GM23338 (cell line): ENCODE results near the gene RLF. TPM values are rescaled to one million over a fixed set of nuclear protein-coding genes. Genes with fewer than 3 reads are reported as not detected.

Experiments
- ATAC-seq: fragments of 200-7000 bp; cut with Tn5 transposase; 3 replicates; pipeline ENCODE4 v1.9.1; 2020
- DNase-seq: peaks from one replicate; pipeline ENCODE4 v3.0.0-alpha.2; 2015; ENCODE audit warnings: low spot score
- H2AFZ ChIP-seq: fragments of 200-600 bp; sonication (generic); 2 replicates; pipeline ENCODE4 v1.8.0; 2016; ENCODE audit warnings: antibody characterized with exemption, mild to moderate bottlenecking, moderate library complexity
- H3F3A ChIP-seq: fragments of 200-600 bp; sonication (generic); replicated peaks from 2 replicates; pipeline ENCODE4 v1.8.0; 2017; ENCODE audit warnings: antibody characterized with exemption, mixed run types, low read depth
- H3K27ac ChIP-seq: fragments of 200-600 bp; sonication (generic); 2 replicates; pipeline ENCODE4 v1.6.1; 2016; ENCODE audit warnings: low read depth
- H3K27me3 ChIP-seq: fragments of 200-600 bp; sonication (generic); 2 replicates; pipeline ENCODE4 v1.8.0; 2016; ENCODE audit warnings: mild to moderate bottlenecking, mixed run types, moderate library complexity; ENCODE audit not compliant: insufficient read depth
- H3K36me3 ChIP-seq: fragments of 200-600 bp; sonication (generic); 2 replicates; pipeline ENCODE4 v1.8.0; 2016; ENCODE audit warnings: mild to moderate bottlenecking; ENCODE audit not compliant: insufficient read depth
- H3K4me1 ChIP-seq: fragments of 200-600 bp; sonication (generic); 2 replicates; pipeline ENCODE4 v1.8.0; 2016; ENCODE audit warnings: mild to moderate bottlenecking, moderate library complexity; ENCODE audit not compliant: insufficient read depth
- H3K4me2 ChIP-seq: fragments of 200-600 bp; sonication (generic); 2 replicates; pipeline ENCODE4 v1.7.1; 2017; ENCODE audit warnings: mixed run types
- H3K4me3 ChIP-seq: fragments of 200-600 bp; sonication (generic); 2 replicates; pipeline ENCODE4 v1.6.1; 2016; ENCODE audit warnings: mixed run types
- H3K79me2 ChIP-seq: fragments of 200-600 bp; sonication (generic); replicated peaks from 2 replicates; pipeline ENCODE4 v1.8.0; 2017; ENCODE audit warnings: mild to moderate bottlenecking; ENCODE audit not compliant: insufficient read depth
- H3K9me2 ChIP-seq: fragments of 200-600 bp; sonication (generic); 2 replicates; pipeline ENCODE4 v1.8.0; 2017; ENCODE audit not compliant: insufficient read depth
- H4K20me1 ChIP-seq: fragments of 200-600 bp; sonication (generic); replicated peaks from 2 replicates; pipeline ENCODE4 v1.8.0; 2017; ENCODE audit warnings: mild to moderate bottlenecking; ENCODE audit not compliant: insufficient read depth
- H3K27ac Mint-ChIP-seq: 2 replicates; pipeline ENCODE4 v1.8.0; 2020; ENCODE audit warnings: inconsistent platforms, mild to moderate bottlenecking, moderate library complexity, mixed read lengths
- H3K27me3 Mint-ChIP-seq: 3 replicates; pipeline ENCODE4 v1.8.0; 2022; ENCODE audit warnings: low read depth, mild to moderate bottlenecking, moderate library complexity, mixed read lengths, inconsistent platforms; ENCODE audit not compliant: insufficient read depth, poor library complexity
- H3K36me3 Mint-ChIP-seq: 3 replicates; pipeline ENCODE4 v1.8.0; 2021; ENCODE audit warnings: low read depth, mild to moderate bottlenecking, inconsistent platforms, moderate library complexity, mixed read lengths
- H3K4me1 Mint-ChIP-seq: 3 replicates; pipeline ENCODE4 v1.8.0; 2020; ENCODE audit warnings: mild to moderate bottlenecking, inconsistent platforms, mixed read lengths
- H3K4me3 Mint-ChIP-seq: 3 replicates; pipeline ENCODE4 v1.8.0; 2021; ENCODE audit warnings: moderate library complexity, mild to moderate bottlenecking, inconsistent platforms, mixed read lengths
- H3K9me3 Mint-ChIP-seq: 3 replicates; pipeline ENCODE4 v1.8.0; 2020; ENCODE audit warnings: moderate library complexity, mild to moderate bottlenecking, inconsistent platforms, mixed read lengths
- CREB1 ChIP-seq: fragments of 250-450 bp; sonication (Bioruptor Pico); IDR thresholded peaks from 2 replicates; pipeline ENCODE4 v1.5.0; 2020; ENCODE audit warnings: low read depth, mild to moderate bottlenecking, moderate library complexity
- EZH2 ChIP-seq: fragments of 200-600 bp; sonication (generic); IDR thresholded peaks from one replicate; pipeline ENCODE4 v1.8.0; 2017; ENCODE audit warnings: antibody characterized with exemption, mild to moderate bottlenecking, low read depth; ENCODE audit not compliant: unreplicated experiment
- EZH2phosphoT487 ChIP-seq: fragments of 200-600 bp; sonication (generic); IDR thresholded peaks from one replicate; pipeline ENCODE4 v1.8.1; 2018; ENCODE audit warnings: antibody characterized with exemption; ENCODE audit not compliant: unreplicated experiment
- JUNB ChIP-seq: IDR thresholded peaks from one replicate; pipeline ENCODE4 v1.6.1; 2016; ENCODE audit warnings: antibody characterized with exemption; ENCODE audit not compliant: unreplicated experiment
- NANOG ChIP-seq: IDR thresholded peaks from 2 replicates; pipeline ENCODE4 v1.6.1; 2016; ENCODE audit warnings: antibody characterized with exemption, borderline replicate concordance
- POLR2AphosphoS5 ChIP-seq: IDR thresholded peaks from 2 replicates; pipeline ENCODE4 v1.6.1; 2016; ENCODE audit warnings: antibody characterized with exemption, low read depth
- REST ChIP-seq: IDR thresholded peaks from one replicate; pipeline ENCODE4 v1.6.1; 2018; ENCODE audit warnings: antibody characterized with exemption; ENCODE audit not compliant: unreplicated experiment
- STAT1 ChIP-seq: IDR thresholded peaks from one replicate; pipeline ENCODE4 v1.6.1; 2016; ENCODE audit warnings: antibody characterized with exemption; ENCODE audit not compliant: unreplicated experiment
- ZNF114 ChIP-seq: fragments of 250-450 bp; sonication (Bioruptor Pico); IDR thresholded peaks from 2 replicates; pipeline ENCODE4 v1.5.0; 2020; ENCODE audit warnings: mild to moderate bottlenecking, moderate library complexity
- ZNF331 ChIP-seq: fragments of 250-450 bp; sonication (Bioruptor Pico); IDR thresholded peaks from 2 replicates; pipeline ENCODE4 v1.5.0; 2020; ENCODE audit warnings: low read depth, mild to moderate bottlenecking, moderate library complexity
- polyA plus RNA-seq: library from polyadenylated mRNA; unstranded; fragments of >200 nt; fragmentation: Nextera tagmentation; extraction: Ambion mirVana; gene quantifications from 2 replicates; pipeline ENCODE4 v1.2.1, GENCODE V29; 2016
- total RNA-seq: library from RNA; depleted of rRNA; stranded (reverse); fragments of >200 nt; shearing (Covaris generic); gene quantifications from 2 replicates; pipeline ENCODE4 v1.2.3, GENCODE V29; 2014
- TF ChIP-seq, protein P1 (sequence below): IDR thresholded peaks from 2 replicates; pipeline ENCODE4 v1.6.1; 2016; ENCODE audit warnings: antibody characterized with exemption
- TF ChIP-seq, protein P2 (sequence below): fragments of 250-450 bp; sonication (Bioruptor Pico); IDR thresholded peaks from 2 replicates; pipeline ENCODE4 v1.5.0; 2020; ENCODE audit warnings: mild to moderate bottlenecking, moderate library complexity
- TF ChIP-seq, protein P3 (sequence below), 2 experiments: fragments of 200-600 bp in 1 of 2; sonication (generic) in 1 of 2; conservative IDR thresholded peaks; 2 replicates each; pipeline versions ENCODE4 v1.5.1 to v1.6.1; 2016 to 2017; ENCODE audit warnings: antibody characterized with exemption in 2 of 2, low read depth in 2 of 2, mild to moderate bottlenecking in 2 of 2, moderate library complexity in 1 of 2

Gene RLF
- total and polyA plus RNA-seq, 2 experiments from 2014 or later, result 6.6 to 21.1 TPM

DNA sequence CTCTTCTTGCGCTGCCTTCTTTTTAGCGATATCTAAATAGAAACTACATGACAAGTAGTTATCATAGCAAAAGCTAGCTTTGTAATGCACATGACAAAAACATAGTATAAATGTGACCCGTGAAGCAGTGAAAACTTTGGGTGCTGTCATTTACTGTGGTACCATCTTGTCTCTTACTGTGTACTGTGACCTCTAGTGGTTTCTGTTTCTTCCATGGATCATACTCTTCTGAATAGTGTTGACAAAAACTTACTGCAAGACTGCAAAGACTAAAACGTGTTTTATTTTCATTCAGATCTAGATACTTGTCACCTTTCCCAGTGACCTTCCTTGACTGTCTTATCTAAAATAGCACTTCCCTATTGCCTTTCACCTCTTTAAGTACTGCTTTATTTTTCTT, 6.1 kb downstream of the RLF start (continued):
- no peak for TF ChIP-seq REST
- no peak for TF ChIP-seq CREB1 (CRISPR knock-in tag)

DNA sequence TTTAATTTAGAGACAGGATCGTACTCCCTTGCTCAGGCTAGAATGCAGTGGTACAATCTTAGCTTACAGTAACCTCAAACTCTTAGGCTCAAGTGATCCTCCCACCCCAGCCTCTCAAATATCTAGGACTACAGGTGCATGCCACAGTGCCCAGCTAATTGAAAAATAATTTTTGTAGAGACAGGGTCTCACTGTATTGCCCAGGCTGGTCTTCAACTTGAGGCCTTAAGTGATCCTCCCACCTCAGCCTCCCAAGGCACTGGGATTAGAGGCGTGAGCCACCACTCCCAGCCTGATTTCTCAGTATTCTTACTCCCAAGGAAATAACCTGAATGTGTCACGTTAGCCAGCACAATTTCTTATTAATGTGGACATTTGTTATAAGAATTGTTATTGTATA, 9.8 kb downstream of the RLF start:
- DNase-seq (no peak), ATAC-seq (no peak)
- Histone ChIP-seq H3K27ac (no peak overlapping the region), H3K79me2 (peaks cover 100% of the 10 kb centered on the region), H3F3A (no peaks in the 10 kb centered on the region), H4K20me1 (peaks cover 49% of the 10 kb centered on the region), H3K4me1 (no peaks in the 10 kb centered on the region), H3K4me3 (no peak overlapping the region), H3K36me3 (no peaks in the 10 kb centered on the region), H3K4me2 (no peak overlapping the region), H3K9me2 (no peaks in the 10 kb centered on the region), H2AFZ (no peak overlapping the region), H3K27me3 (no peaks in the 10 kb centered on the region)
- H3K4me3 Mint-ChIP-seq, result no peak overlapping the region
- H3K36me3 Mint-ChIP-seq, result no peaks in the 10 kb centered on the region
- H3K27ac Mint-ChIP-seq, result no peak overlapping the region
- H3K4me1 Mint-ChIP-seq, result no peaks in the 10 kb centered on the region
- no peaks in the 10 kb centered on the region for H3K27me3 Mint-ChIP-seq
- no peaks in the 10 kb centered on the region for H3K9me3 Mint-ChIP-seq
- TF ChIP-seq STAT1 (no peak), JUNB (no peak), EZH2phosphoT487 (no peak), POLR2AphosphoS5 (no peak), ZNF114 (CRISPR knock-in tag) (no peak), ZNF331 (CRISPR knock-in tag) (no peak), EZH2 (no peak), NANOG (no peak)
- TF ChIP-seq, protein P1, sequence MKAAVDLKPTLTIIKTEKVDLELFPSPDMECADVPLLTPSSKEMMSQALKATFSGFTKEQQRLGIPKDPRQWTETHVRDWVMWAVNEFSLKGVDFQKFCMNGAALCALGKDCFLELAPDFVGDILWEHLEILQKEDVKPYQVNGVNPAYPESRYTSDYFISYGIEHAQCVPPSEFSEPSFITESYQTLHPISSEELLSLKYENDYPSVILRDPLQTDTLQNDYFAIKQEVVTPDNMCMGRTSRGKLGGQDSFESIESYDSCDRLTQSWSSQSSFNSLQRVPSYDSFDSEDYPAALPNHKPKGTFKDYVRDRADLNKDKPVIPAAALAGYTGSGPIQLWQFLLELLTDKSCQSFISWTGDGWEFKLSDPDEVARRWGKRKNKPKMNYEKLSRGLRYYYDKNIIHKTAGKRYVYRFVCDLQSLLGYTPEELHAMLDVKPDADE, result no peak
- TF ChIP-seq, protein P2, sequence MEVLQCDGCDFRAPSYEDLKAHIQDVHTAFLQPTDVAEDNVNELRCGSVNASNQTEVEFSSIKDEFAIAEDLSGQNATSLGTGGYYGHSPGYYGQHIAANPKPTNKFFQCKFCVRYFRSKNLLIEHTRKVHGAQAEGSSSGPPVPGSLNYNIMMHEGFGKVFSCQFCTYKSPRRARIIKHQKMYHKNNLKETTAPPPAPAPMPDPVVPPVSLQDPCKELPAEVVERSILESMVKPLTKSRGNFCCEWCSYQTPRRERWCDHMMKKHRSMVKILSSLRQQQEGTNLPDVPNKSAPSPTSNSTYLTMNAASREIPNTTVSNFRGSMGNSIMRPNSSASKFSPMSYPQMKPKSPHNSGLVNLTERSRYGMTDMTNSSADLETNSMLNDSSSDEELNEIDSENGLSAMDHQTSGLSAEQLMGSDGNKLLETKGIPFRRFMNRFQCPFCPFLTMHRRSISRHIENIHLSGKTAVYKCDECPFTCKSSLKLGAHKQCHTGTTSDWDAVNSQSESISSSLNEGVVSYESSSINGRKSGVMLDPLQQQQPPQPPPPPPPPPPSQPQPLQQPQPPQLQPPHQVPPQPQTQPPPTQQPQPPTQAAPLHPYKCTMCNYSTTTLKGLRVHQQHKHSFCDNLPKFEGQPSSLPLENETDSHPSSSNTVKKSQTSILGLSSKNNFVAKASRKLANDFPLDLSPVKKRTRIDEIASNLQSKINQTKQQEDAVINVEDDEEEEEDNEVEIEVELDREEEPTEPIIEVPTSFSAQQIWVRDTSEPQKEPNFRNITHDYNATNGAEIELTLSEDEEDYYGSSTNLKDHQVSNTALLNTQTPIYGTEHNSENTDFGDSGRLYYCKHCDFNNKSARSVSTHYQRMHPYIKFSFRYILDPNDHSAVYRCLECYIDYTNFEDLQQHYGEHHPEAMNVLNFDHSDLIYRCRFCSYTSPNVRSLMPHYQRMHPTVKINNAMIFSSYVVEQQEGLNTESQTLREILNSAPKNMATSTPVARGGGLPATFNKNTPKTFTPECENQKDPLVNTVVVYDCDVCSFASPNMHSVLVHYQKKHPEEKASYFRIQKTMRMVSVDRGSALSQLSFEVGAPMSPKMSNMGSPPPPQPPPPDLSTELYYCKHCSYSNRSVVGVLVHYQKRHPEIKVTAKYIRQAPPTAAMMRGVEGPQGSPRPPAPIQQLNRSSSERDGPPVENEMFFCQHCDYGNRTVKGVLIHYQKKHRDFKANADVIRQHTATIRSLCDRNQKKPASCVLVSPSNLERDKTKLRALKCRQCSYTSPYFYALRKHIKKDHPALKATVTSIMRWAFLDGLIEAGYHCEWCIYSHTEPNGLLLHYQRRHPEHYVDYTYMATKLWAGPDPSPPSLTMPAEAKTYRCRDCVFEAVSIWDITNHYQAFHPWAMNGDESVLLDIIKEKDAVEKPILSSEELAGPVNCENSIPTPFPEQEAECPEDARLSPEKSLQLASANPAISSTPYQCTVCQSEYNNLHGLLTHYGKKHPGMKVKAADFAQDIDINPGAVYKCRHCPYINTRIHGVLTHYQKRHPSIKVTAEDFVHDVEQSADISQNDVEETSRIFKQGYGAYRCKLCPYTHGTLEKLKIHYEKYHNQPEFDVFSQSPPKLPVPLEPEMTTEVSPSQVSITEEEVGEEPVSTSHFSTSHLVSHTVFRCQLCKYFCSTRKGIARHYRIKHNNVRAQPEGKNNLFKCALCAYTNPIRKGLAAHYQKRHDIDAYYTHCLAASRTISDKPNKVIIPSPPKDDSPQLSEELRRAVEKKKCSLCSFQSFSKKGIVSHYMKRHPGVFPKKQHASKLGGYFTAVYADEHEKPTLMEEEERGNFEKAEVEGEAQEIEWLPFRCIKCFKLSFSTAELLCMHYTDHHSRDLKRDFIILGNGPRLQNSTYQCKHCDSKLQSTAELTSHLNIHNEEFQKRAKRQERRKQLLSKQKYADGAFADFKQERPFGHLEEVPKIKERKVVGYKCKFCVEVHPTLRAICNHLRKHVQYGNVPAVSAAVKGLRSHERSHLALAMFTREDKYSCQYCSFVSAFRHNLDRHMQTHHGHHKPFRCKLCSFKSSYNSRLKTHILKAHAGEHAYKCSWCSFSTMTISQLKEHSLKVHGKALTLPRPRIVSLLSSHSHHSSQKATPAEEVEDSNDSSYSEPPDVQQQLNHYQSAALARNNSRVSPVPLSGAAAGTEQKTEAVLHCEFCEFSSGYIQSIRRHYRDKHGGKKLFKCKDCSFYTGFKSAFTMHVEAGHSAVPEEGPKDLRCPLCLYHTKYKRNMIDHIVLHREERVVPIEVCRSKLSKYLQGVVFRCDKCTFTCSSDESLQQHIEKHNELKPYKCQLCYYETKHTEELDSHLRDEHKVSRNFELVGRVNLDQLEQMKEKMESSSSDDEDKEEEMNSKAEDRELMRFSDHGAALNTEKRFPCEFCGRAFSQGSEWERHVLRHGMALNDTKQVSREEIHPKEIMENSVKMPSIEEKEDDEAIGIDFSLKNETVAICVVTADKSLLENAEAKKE, result no peak
- TF ChIP-seq, protein P3, sequence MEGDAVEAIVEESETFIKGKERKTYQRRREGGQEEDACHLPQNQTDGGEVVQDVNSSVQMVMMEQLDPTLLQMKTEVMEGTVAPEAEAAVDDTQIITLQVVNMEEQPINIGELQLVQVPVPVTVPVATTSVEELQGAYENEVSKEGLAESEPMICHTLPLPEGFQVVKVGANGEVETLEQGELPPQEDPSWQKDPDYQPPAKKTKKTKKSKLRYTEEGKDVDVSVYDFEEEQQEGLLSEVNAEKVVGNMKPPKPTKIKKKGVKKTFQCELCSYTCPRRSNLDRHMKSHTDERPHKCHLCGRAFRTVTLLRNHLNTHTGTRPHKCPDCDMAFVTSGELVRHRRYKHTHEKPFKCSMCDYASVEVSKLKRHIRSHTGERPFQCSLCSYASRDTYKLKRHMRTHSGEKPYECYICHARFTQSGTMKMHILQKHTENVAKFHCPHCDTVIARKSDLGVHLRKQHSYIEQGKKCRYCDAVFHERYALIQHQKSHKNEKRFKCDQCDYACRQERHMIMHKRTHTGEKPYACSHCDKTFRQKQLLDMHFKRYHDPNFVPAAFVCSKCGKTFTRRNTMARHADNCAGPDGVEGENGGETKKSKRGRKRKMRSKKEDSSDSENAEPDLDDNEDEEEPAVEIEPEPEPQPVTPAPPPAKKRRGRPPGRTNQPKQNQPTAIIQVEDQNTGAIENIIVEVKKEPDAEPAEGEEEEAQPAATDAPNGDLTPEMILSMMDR (conservative IDR thresholded peaks at IDR 0.05; ENCODE audit: low read depth in 2 of 2), result no peak
